ENCODE results near the gene SMG6. TPM values are rescaled to one million over a fixed set of nuclear protein-coding genes. Genes with fewer than 3 reads are reported as not detected.

SMG6 gene
- total and polyA plus RNA-seq, 2 of the 4 experiments (the other 2 are of a cell fraction), result 16.3 to 30.3 TPM

- Histone ChIP-seq H3K9ac (ENCODE audit: low read depth, low read length) (peak overlapping the region; percentile 55), H2BK15ac (ENCODE audit: low read depth, low read length) (no peak overlapping the region; the same call in 2 of the 3 replicates), H4K20me1 (ENCODE audit: insufficient read depth, low read length) (peaks cover 3% of the 10 kb centered on the region; the same call in 1 of the 2 replicates), H3K79me1 (ENCODE audit: low read depth in 1 of 2, low read length in 2 of 2) (peaks cover 17 to 44% of the 10 kb centered on the region in 2 experiments), H3K4ac (ENCODE audit: low read depth, low read length) (peak overlapping the region; percentile 66), H4K91ac (ENCODE audit: insufficient read depth, low read depth, low read length) (peak overlapping the region; percentile 5; the same call in 1 of the 2 replicates), H3K56ac (ENCODE audit: extremely low read depth, insufficient read depth, low read length) (no peak overlapping the region), H3K9me1 (ENCODE audit: insufficient read depth, low read length) (peaks cover 16% of the 10 kb centered on the region), H4K5ac (ENCODE audit: low read depth, low read length) (no peak overlapping the region; the same call in 1 of the 2 replicates), H2AFZ (replicated peaks; ENCODE audit: low read length, poor library complexity) (peak overlapping the region; percentile 67), H3K18ac (ENCODE audit: low read depth, low read length) (no peak overlapping the region), H2BK120ac (ENCODE audit: low read depth, low read length) (no peak overlapping the region), H3K4me3 (ENCODE audit: insufficient read depth, low read depth, low read length) (peak overlapping the region; percentile 68), H2AK9ac (replicated peaks; ENCODE audit: low read depth, low read length, poor library complexity) (peak overlapping the region; percentile 86), H2BK5ac (ENCODE audit: low read depth, low read length, poor library complexity, severe bottlenecking) (peak overlapping the region; percentile 40), H2BK20ac (ENCODE audit: low read depth, low read length) (no peak overlapping the region), H3K4me2 (ENCODE audit: low read depth, low read length) (peak overlapping the region; percentile 70), H3K9me3 (ENCODE audit: control insufficient read depth, insufficient read depth, low read length) (no peaks in the 10 kb centered on the region), H2AK5ac (ENCODE audit: low read depth, low read length) (peak overlapping the region; percentile 59), H3K27me3 (ENCODE audit: control insufficient read depth, insufficient read depth, low read length) (peaks cover 10% of the 10 kb centered on the region), H3K4me1 (ENCODE audit: control insufficient read depth, insufficient read depth, low read length) (peaks cover 17% of the 10 kb centered on the region), H3K14ac (replicated peaks; ENCODE audit: low read depth, low read length) (no peak overlapping the region), H4K8ac (ENCODE audit: low read depth in 2 of 2, low read length in 2 of 2) (peak overlapping the region in 1 of 2 experiments; percentile 51; a peak in 1 of 4 replicates), H3K23ac (ENCODE audit: low read depth, low read length) (0 out of 2 replicates have a peak overlapping the region, but pooled peaks have one; percentile 2), H3K27ac (ENCODE audit: insufficient read depth, low read length) (peak overlapping the region; percentile 37), H3K36me3 (ENCODE audit: control insufficient read depth, insufficient read depth, low read length) (peaks cover 6% of the 10 kb centered on the region)
- in situ Hi-C loops (cut with MboI; ENCODE audit: low sequenced_read_pairs) (loop anchor here (25.0 kb wide), 1 partner anchor 318 kb away; the partner anchor contains the start of genes TLCD2 and WDR81), intact Hi-C loops (cut with micrococcal nuclease) (loop anchor here (1.0 to 5.0 kb wide), 2 partner anchors 148 to 453 kb away; no protein-coding TSS in a partner anchor), dilution Hi-C loops (cut with HindIII; ENCODE audit: low sequenced_read_pairs, unreplicated experiment) (no loop called here)
- ChIA-PET POLR2A (ENCODE audit: unreplicated experiment) (no interaction called here), CTCF (interaction anchor here (1.0 kb wide), 1 partner anchor 122 kb away, joined by 4 read pairs; no protein-coding TSS in a partner anchor)
- no TSS peak for BruUV-seq (replicated peaks)
- WGBS, 2 experiments (ENCODE audit: extremely low coverage in 2 of 2, insufficient read length in 1 of 2), result no CpG with 5 or more reads among the region's 10 CpGs
- no peak for ATAC-seq (ENCODE audit: low read depth)
- no peak for DNase-seq
- TF ChIP-seq FOS (IDR thresholded peaks at IDR 0.05; ENCODE audit: low read depth, low read length) (no peak), NFE2L2 (IDR thresholded peaks at IDR 0.05; ENCODE audit: low read depth, low read length) (no peak), BHLHE40 (IDR thresholded peaks at IDR 0.05; ENCODE audit: low read depth, low read length) (no peak), CTCF (conservative IDR thresholded peaks at IDR 0.05; ENCODE audit: low read depth, low read length) (peak; percentile 66), MAZ (IDR thresholded peaks at IDR 0.05; ENCODE audit: borderline replicate concordance, low read depth, low read length) (no peak), RAD21 (IDR thresholded peaks at IDR 0.05; ENCODE audit: low read length) (peak; percentile 74), ELK1 (IDR thresholded peaks at IDR 0.05; ENCODE audit: borderline replicate concordance, low read depth, low read length) (no peak), SMC3 (IDR thresholded peaks at IDR 0.05; ENCODE audit: low read depth, low read length) (no peak; the same call in none of the 2 replicates), CHD1 (IDR thresholded peaks at IDR 0.05; ENCODE audit: low read depth, low read length) (no peak), MXI1 (IDR thresholded peaks at IDR 0.05; ENCODE audit: borderline replicate concordance, low read depth, low read length) (no peak), RFX5 (IDR thresholded peaks at IDR 0.05; ENCODE audit: low read depth, low read length) (no peak), RCOR1 (IDR thresholded peaks at IDR 0.05; ENCODE audit: insufficient replicate concordance, low read length) (no peak), MAFK (IDR thresholded peaks at IDR 0.05; ENCODE audit: low read depth, low read length) (no peak), USF2 (IDR thresholded peaks at IDR 0.05; ENCODE audit: low read depth, low read length) (no peak)
Measured at GRCh38 chr17:2030779-2031163, 272.8 kb downstream of the SMG6 start.
